HepG2 (cell line): Measurements from ENCODE around the gene SLCO4A1. TPM values are rescaled to one million over a fixed set of nuclear protein-coding genes. Genes with fewer than 3 reads are reported as not detected.

Experiments
- BHLHE40 ChIP-seq: IDR thresholded peaks from 2 replicates; pipeline ENCODE4 v1.6.1; 2011; ENCODE audit warnings: low read length, improper control_type of control experiment
- ELF3 ChIP-seq: IDR thresholded peaks from 2 replicates; pipeline ENCODE4 v1.6.1; 2016; ENCODE audit warnings: missing genetic modification reagents, missing compliant biosample characterization
- FOXA3 ChIP-seq: IDR thresholded peaks from 2 replicates; pipeline ENCODE4 v1.6.1; 2016; ENCODE audit warnings: missing genetic modification reagents, missing compliant biosample characterization
- FOXP1 ChIP-seq, 2 experiments: fragments of 450-650 bp in 1 of 2; IDR thresholded peaks; 2 replicates each; pipeline ENCODE4 v1.6.1; 2017 to 2018; ENCODE audit warnings: antibody characterized with exemption in 1 of 2
- HOXA9 ChIP-seq: sonication (generic); formaldehyde crosslinking; IDR thresholded peaks from 2 replicates; pipeline ENCODE4 v1.8.1; 2022; ENCODE audit warnings: missing genetic modification reagents, mild to moderate bottlenecking, moderate library complexity, borderline replicate concordance
- KDM2A ChIP-seq: sonication (generic); formaldehyde crosslinking; IDR thresholded peaks from 2 replicates; pipeline ENCODE4 v1.4.0; 2020; ENCODE audit warnings: low read depth, missing genetic modification reagents, borderline replicate concordance
- NR2F2 ChIP-seq: IDR thresholded peaks from 2 replicates; pipeline ENCODE4 v1.6.1; 2012; ENCODE audit warnings: low read depth, inconsistent platforms, borderline replicate concordance
- POGZ ChIP-seq: sonication (generic); formaldehyde crosslinking; IDR thresholded peaks from 2 replicates; pipeline ENCODE4 v1.4.0; 2020; ENCODE audit warnings: mild to moderate bottlenecking, missing genetic modification reagents
- SAP130 ChIP-seq: IDR thresholded peaks from 2 replicates; pipeline ENCODE4 v1.6.1; 2016; ENCODE audit warnings: low read depth
- TCF7L2 ChIP-seq: IDR thresholded peaks from 2 replicates; pipeline ENCODE4 v1.6.1; 2011; ENCODE audit warnings: mild to moderate bottlenecking, low read depth, low read length, moderate library complexity
- ZC3H4 ChIP-seq: sonication (generic); formaldehyde crosslinking; IDR thresholded peaks from 2 replicates; pipeline ENCODE4 v1.4.0; 2020; ENCODE audit warnings: missing genetic modification reagents, borderline replicate concordance
- ZFAT ChIP-seq: sonication (generic); formaldehyde crosslinking; conservative IDR thresholded peaks from 2 replicates; pipeline ENCODE4 v1.8.1; 2023; ENCODE audit warnings: missing genetic modification reagents, inconsistent platforms
- ZFP36 ChIP-seq: fragments of 150-350 bp; IDR thresholded peaks from 2 replicates; pipeline ENCODE4 v1.6.1; 2018; ENCODE audit warnings: borderline replicate concordance, low read length, low read depth; ENCODE audit not compliant: partially characterized antibody
- ZNF589 ChIP-seq: sonication (generic); formaldehyde crosslinking; conservative IDR thresholded peaks from 2 replicates; pipeline ENCODE4 v1.8.0; 2022; ENCODE audit warnings: mild to moderate bottlenecking, moderate library complexity, missing genetic modification reagents
- ZNF777 ChIP-seq: sonication (generic); formaldehyde crosslinking; IDR thresholded peaks from 2 replicates; pipeline ENCODE4 v1.4.0; 2020; ENCODE audit warnings: missing genetic modification reagents
- ZNF816 ChIP-seq: sonication (generic); formaldehyde crosslinking; IDR thresholded peaks from 2 replicates; pipeline ENCODE4 v1.8.0; 2022; ENCODE audit warnings: missing genetic modification reagents, mild to moderate bottlenecking, borderline replicate concordance
- polyA plus RNA-seq, 8 experiments: library from polyadenylated mRNA; depleted of rRNA in 3 of 8; stranded (reverse) in 7 of 8; unstranded in 1 of 8; fragments of >200 nt; fragmentation: Illumina TruSeq in 4 of 8; extraction: Trizol in 4 of 8; gene quantifications; 2 replicates each; pipeline versions ENCODE4 v1.2.1 to v1.2.3, GENCODE V29; 2011 to 2016; ENCODE audit warnings: low read depth in 4 of 8, missing spikeins in 1 of 8, mixed read lengths in 1 of 8; ENCODE audit not compliant: insufficient read depth in 1 of 8
- total RNA-seq, 5 experiments: library from RNA; depleted of rRNA; stranded (reverse); fragments of >200 nt; fragmentation: Illumina TruSeq; extraction: Trizol; gene quantifications; 2 replicates each; pipeline ENCODE4 v1.2.3, GENCODE V29; 2016; ENCODE audit warnings: low read depth in 1 of 5
- TF ChIP-seq, protein P1 (sequence below): IDR thresholded peaks from 2 replicates; pipeline ENCODE4 v1.6.1; 2016; ENCODE audit warnings: control low read depth

Gene SLCO4A1
- total and polyA plus RNA-seq, 2 of the 13 experiments (the other 11 are each of a cell fraction or from before 2014, with no cell fraction given) = 55.5 to 112 TPM

- TF ChIP-seq ZNF816 (CRISPR knock-in tag) (no peak), NR2F2 (no peak), HOXA9 (CRISPR knock-in tag) (no peak), FOXP1 (IDR thresholded peaks at IDR 0.05) (no peak), FOXP1 (CRISPR knock-in tag; IDR thresholded peaks at IDR 0.05) (peak; percentile 57), TCF7L2 (no peak), ZNF589 (CRISPR knock-in tag) (no peak), ZFAT (CRISPR knock-in tag) (no peak), ELF3 (CRISPR knock-in tag) (peak; percentile 59), ZFP36 (peak; percentile 41), KDM2A (CRISPR knock-in tag) (peak; percentile 25; the same call in 1 of the 2 replicates), ZNF777 (CRISPR knock-in tag) (no peak), SAP130 (CRISPR knock-in tag) (peak; percentile 37; the same call in 1 of the 2 replicates), BHLHE40 (0 out of 2 replicates have a peak, but pooled peaks have one; percentile 4), FOXA3 (CRISPR knock-in tag) (peak; percentile 59), ZC3H4 (CRISPR knock-in tag) (no peak), POGZ (CRISPR knock-in tag) (no peak)
- TF ChIP-seq, protein P1, sequence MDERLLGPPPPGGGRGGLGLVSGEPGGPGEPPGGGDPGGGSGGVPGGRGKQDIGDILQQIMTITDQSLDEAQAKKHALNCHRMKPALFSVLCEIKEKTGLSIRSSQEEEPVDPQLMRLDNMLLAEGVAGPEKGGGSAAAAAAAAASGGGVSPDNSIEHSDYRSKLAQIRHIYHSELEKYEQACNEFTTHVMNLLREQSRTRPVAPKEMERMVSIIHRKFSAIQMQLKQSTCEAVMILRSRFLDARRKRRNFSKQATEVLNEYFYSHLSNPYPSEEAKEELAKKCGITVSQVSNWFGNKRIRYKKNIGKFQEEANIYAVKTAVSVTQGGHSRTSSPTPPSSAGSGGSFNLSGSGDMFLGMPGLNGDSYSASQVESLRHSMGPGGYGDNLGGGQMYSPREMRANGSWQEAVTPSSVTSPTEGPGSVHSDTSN = peak; percentile 22; the same call in 1 of the 2 replicates
These were observed 43.7 kb downstream of the SLCO4A1 start (continued) for GRCh38 chr20:62685781-62686555.
